Right cardiac atrium (tissue), 5 donors: Measurements from ENCODE around the gene MCC. TPM values are rescaled to one million over a fixed set of nuclear protein-coding genes. Genes with fewer than 3 reads are reported as not detected.
A peak's percentile ranks its signal among the peaks of the same experiment; 100 is the strongest.

ENCODE experiments used
- ATAC-seq, 2 donors: fragments of 200-7000 bp; cut with Tn5 transposase; one replicate each; pipeline versions ENCODE4 v1.8.0 to v1.9.1; 2020; ENCODE audit warnings: moderate library complexity in 2 of 2, mild to moderate bottlenecking in 1 of 2
- DNase-seq, 3 donors: peaks; one replicate each; pipeline ENCODE4 v3.0.0-alpha.2; 2020
- H3K27ac ChIP-seq: one replicate; pipeline ENCODE4 v1.5.1; 2013; ENCODE audit warnings: mild to moderate bottlenecking, low read length, control low read depth, moderate library complexity
- H3K27me3 ChIP-seq: one replicate; pipeline ENCODE4 v1.6.1; 2013; ENCODE audit not compliant: control insufficient read depth, insufficient read depth
- H3K4me1 ChIP-seq: one replicate; pipeline ENCODE4 v1.6.1; 2013; ENCODE audit warnings: low read length; ENCODE audit not compliant: control insufficient read depth, insufficient read depth
- H3K4me3 ChIP-seq: one replicate; pipeline ENCODE4 v1.5.1; 2013; ENCODE audit warnings: low read length, control low read depth
- H3K9me3 ChIP-seq: one replicate; pipeline ENCODE4 v1.6.1; 2013; ENCODE audit warnings: low read length; ENCODE audit not compliant: control insufficient read depth
- WGBS: extraction: QIAGEN DNeasy Blood & Tissue Kit; methylation state at CpG from one replicate; pipeline ENCODE4 v1.1.7; 2013; 5-methylcytosine and 5-hydroxymethylcytosine counted together
- intact Hi-C, 4 donors: fragments of 100-400 bp; cut with DNase I; formaldehyde crosslinking; loops; one replicate each; pipeline versions ENCODE4 v1.11.0 to v1.14.0; 2022 to 2023
- polyA plus RNA-seq: library from polyadenylated mRNA; stranded (reverse); fragments of 200-250 nt; gene quantifications from one replicate; pipeline ENCODE4 v1.2.3, GENCODE V29; 2013
- total RNA-seq, 4 donors: library from RNA; stranded (reverse); fragmentation: NEBNext Ultra II Directional; extraction: Animal tissue kit (Norgen Biotek cat#: 25700); gene quantifications; one replicate each; pipeline ENCODE4 v1.2.1, GENCODE V29; 2021
- donor health status: healthy with polysubstance abuse.
- donor health status: DM: no; HTN: yes; CAD: no.
- donor health status: DM: no; HTN: no; CAD: no.
- donor health status: DM: no; HTN: yes; CAD: no; lungs with severe emphysema.
- donor health status: DM: yes; HTN: yes; CAD: no.

MCC gene
- total and polyA plus RNA-seq, 5 donors: 6.9 to 33.6 (median 27.0) TPM

- DNase-seq (no peak), ATAC-seq (no peak)
- Histone ChIP-seq H3K9me3 (no peaks in the 10 kb centered on the region), H3K27ac (no peak overlapping the region), H3K4me3 (no peak overlapping the region), H3K4me1 (peaks cover 9% of the 10 kb centered on the region), H3K27me3 (no peaks in the 10 kb centered on the region)
- 89% methylated on average over 4 of the region's 4 CpGs for WGBS
- intact Hi-C loops: no loop called here
Measured at GRCh38 chr5:113265190-113265589, 223.1 kb downstream of the MCC start.

- no peak for DNase-seq
- peaks cover 9% of the 10 kb centered on the region for H3K4me1 ChIP-seq
- WGBS: 66% methylated on average over 6 of the region's 6 CpGs
- ATAC-seq: no peak
- intact Hi-C loops: no loop called here
- no peaks in the 10 kb centered on the region for H3K27me3 ChIP-seq
- H3K9me3 ChIP-seq: no peaks in the 10 kb centered on the region
- no peak overlapping the region for H3K27ac ChIP-seq
- H3K4me3 ChIP-seq: no peak overlapping the region
Measured at GRCh38 chr5:113264046-113264445, 224.2 kb downstream of the MCC start.

DNA sequence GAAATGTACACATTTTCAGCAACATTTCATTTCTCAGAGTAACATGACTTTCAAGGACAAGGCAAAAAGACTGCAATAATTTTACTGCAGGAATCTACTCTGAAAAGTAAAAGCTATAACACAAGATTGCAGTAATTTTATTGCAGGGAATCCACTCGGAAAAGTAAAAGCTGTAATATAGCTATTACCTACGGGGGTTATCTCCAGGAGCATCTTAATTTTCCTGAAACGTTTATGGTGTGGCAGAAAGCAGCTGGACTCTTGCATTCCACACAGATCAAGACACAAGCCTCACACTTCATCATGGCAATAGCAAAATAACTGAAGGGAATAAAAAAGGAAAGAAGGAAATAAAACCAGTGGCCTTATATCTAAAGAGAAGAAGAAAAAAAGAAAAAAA lies 224.7 kb downstream of the MCC start:
- Histone ChIP-seq H3K27ac (no peak overlapping the region), H3K9me3 (no peaks in the 10 kb centered on the region), H3K4me1 (peaks cover 9% of the 10 kb centered on the region), H3K4me3 (no peak overlapping the region), H3K27me3 (no peaks in the 10 kb centered on the region)
- DNase-seq: no peak
- ATAC-seq: no peak
- 56% methylated on average over 3 of the region's 3 CpGs for WGBS
- intact Hi-C loops: no loop called here

- ATAC-seq (no peak), DNase-seq (no peak)
- H3K4me1 ChIP-seq: peaks cover 9% of the 10 kb centered on the region
- H3K27ac ChIP-seq: no peak overlapping the region
- no peaks in the 10 kb centered on the region for H3K9me3 ChIP-seq
- no peak overlapping the region for H3K4me3 ChIP-seq
- H3K27me3 ChIP-seq: no peaks in the 10 kb centered on the region
- 97% methylated on average over 3 of the region's 3 CpGs for WGBS
- intact Hi-C loops: no loop called here
Measured at GRCh38 chr5:113262674-113263073, 225.6 kb downstream of the MCC start.

GRCh38 chr5:113259034-113259433 lies 229.2 kb downstream of the MCC start:
- no peak overlapping the region for H3K4me3 ChIP-seq
- H3K27ac ChIP-seq: no peak overlapping the region
- intact Hi-C loops: no loop called here
- H3K27me3 ChIP-seq: no peaks in the 10 kb centered on the region
- no peaks in the 10 kb centered on the region for H3K9me3 ChIP-seq
- DNase-seq: no peak
- peaks cover 9% of the 10 kb centered on the region for H3K4me1 ChIP-seq
- no peak for ATAC-seq

DNA sequence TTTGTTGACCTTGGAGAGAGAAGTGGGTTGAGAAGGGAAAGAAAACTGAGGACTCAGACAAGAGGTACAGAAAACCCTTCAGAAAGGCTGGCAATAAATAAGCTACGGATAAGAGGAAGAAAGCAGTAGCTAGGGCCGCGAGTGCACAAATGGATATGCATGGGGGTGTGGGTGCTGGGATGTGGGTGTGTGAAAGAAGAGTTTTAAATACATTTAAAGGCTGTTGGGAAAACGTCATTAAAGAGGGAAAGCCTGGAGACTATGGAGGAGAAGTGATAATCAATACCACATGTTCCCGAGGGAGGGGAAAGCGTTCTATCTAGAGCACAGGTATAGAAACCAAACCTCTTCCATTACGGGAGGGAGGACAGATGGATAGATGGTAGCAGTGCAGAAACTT lies 230.7 kb downstream of the MCC start:
- Histone ChIP-seq H3K4me1 (peaks cover 9% of the 10 kb centered on the region), H3K9me3 (no peaks in the 10 kb centered on the region), H3K4me3 (no peak overlapping the region), H3K27me3 (no peaks in the 10 kb centered on the region), H3K27ac (no peak overlapping the region)
- ATAC-seq (no peak), DNase-seq (no peak)
- 93% methylated on average over 7 of the region's 7 CpGs for WGBS
- intact Hi-C loops: no loop called here

- Histone ChIP-seq H3K27me3 (no peaks in the 10 kb centered on the region), H3K4me1 (peaks cover 9% of the 10 kb centered on the region), H3K4me3 (no peak overlapping the region), H3K27ac (peak overlapping the region; percentile 13), H3K9me3 (no peaks in the 10 kb centered on the region)
- WGBS: 72% methylated on average over 4 of the region's 4 CpGs
- ATAC-seq: peak in 1 of 2 donors; percentile 28
- intact Hi-C loops: no loop called here
- DNase-seq: no peak
Measured at GRCh38 chr5:113256671-113257452, 231.4 kb downstream of the MCC start.

GRCh38 chr5:113255579-113256386 lies 232.5 kb downstream of the MCC start:
- Histone ChIP-seq H3K27ac (peak overlapping the region; percentile 45), H3K27me3 (no peaks in the 10 kb centered on the region), H3K9me3 (no peaks in the 10 kb centered on the region), H3K4me3 (no peak overlapping the region), H3K4me1 (peaks cover 9% of the 10 kb centered on the region)
- DNase-seq (no peak), ATAC-seq (no peak)
- intact Hi-C loops: no loop called here
- 81% methylated on average over 5 of the region's 5 CpGs for WGBS

DNA sequence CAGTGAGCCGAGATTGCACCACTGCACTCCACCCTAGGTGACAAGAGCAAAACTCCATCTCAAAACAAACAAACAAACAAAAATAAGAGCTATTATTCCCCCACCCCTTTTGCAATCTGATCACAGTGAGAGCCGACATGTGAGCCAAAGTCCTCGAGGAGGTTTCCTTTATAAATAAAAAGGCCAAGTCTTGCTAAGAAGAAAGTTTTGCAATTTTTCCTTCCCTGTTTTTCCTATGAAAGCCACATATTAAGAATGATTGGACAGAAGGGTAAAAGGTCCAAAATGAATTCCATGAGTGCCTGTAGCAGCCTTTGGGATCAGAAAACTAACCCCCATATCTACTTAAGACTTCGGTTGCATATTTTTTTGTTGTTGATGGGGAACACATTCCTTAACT lies 233.1 kb downstream of the MCC start:
- intact Hi-C loops: no loop called here
- no peak overlapping the region for H3K27ac ChIP-seq
- DNase-seq: no peak
- no peak for ATAC-seq
- 58% methylated on average over 4 of the region's 4 CpGs for WGBS
- H3K27me3 ChIP-seq: no peaks in the 10 kb centered on the region
- H3K4me3 ChIP-seq: no peak overlapping the region
- peaks cover 14% of the 10 kb centered on the region for H3K4me1 ChIP-seq
- H3K9me3 ChIP-seq: no peaks in the 10 kb centered on the region

DNA sequence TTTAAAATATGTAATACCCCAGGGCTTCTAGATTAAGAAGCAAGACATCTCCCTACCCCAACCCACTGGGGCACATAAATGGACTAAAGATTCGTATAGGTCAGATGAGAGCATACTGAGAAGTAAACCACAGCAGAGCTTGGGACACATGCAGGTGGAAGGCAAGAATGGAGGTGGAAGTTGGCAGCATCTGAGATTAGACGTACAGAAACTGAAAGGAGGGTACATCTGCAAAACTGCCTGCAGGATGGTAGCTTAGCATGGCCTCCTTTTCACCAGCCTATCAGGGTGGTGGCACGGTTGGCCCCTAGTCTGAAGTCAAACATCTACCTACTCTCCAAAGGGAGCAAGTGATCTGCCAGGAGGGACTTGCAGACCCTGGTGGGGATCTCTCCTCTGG lies 235.2 kb downstream of the MCC start:
- Histone ChIP-seq H3K4me3 (no peak overlapping the region), H3K27ac (no peak overlapping the region), H3K9me3 (no peaks in the 10 kb centered on the region), H3K4me1 (peaks cover 22% of the 10 kb centered on the region), H3K27me3 (no peaks in the 10 kb centered on the region)
- intact Hi-C loops: no loop called here
- no peak for DNase-seq
- 93% methylated on average over 3 of the region's 3 CpGs for WGBS
- no peak for ATAC-seq

- ATAC-seq (no peak), DNase-seq (no peak)
- Histone ChIP-seq H3K4me3 (no peak overlapping the region), H3K4me1 (peaks cover 24% of the 10 kb centered on the region), H3K27ac (no peak overlapping the region), H3K27me3 (no peaks in the 10 kb centered on the region), H3K9me3 (no peaks in the 10 kb centered on the region)
- intact Hi-C loops: no loop called here
- 80% methylated on average over 7 of the region's 7 CpGs for WGBS
Measured at GRCh38 chr5:113252066-113252465, 236.2 kb downstream of the MCC start.
